A673 (cell line): ENCODE data around the gene SH3TC2. TPM values are rescaled to one million over a fixed set of nuclear protein-coding genes. Genes with fewer than 3 reads are reported as not detected.

Experiments used
- BruUV-seq: library from RNA; stranded (reverse); fragments of 400-500 nt; replicated peaks from 2 replicates; lab custom pipeline; 2021; lab: Mats Ljungman, UMichigan
- CTCF ChIA-PET: fragments of 300-600 bp; sonication (Branson Sonifier 250); formaldehyde crosslinking; loops from one replicate; lab custom pipeline; 2022; ENCODE audit warnings: antibody characterized with exemption; lab: Charles Lee
- POLR2A ChIA-PET: fragments of 300-600 bp; sonication (Branson Sonifier 250); formaldehyde crosslinking; loops from one replicate; lab custom pipeline; 2022; ENCODE audit warnings: antibody characterized with exemption; ENCODE audit not compliant: low non-redundant PET; lab: Charles Lee
- DNase-seq: peaks from one replicate; pipeline ENCODE4 v3.0.0-alpha.2; 2015; ENCODE audit warnings: low spot score
- H3K27ac ChIP-seq: fragments of 200-600 bp; sonication (generic); 2 replicates; pipeline ENCODE4 v1.5.1; 2016; ENCODE audit warnings: mixed run types, low read depth, mild to moderate bottlenecking, mixed read lengths, antibody characterized with exemption, low read length; ENCODE audit not compliant: poor library complexity, severe bottlenecking
- H3K27me3 ChIP-seq: fragments of 200-600 bp; sonication (generic); replicated peaks from 2 replicates; pipeline ENCODE4 v1.6.1; 2017; ENCODE audit warnings: mixed run types, low read depth, mild to moderate bottlenecking, mixed read lengths, antibody characterized with exemption, low read length; ENCODE audit not compliant: insufficient read depth, poor library complexity
- H3K36me3 ChIP-seq: fragments of 200-600 bp; sonication (generic); 2 replicates; pipeline ENCODE4 v1.6.1; 2016; ENCODE audit warnings: mixed run types, mild to moderate bottlenecking, mixed read lengths, antibody characterized with exemption, low read length; ENCODE audit not compliant: insufficient read depth, poor library complexity, severe bottlenecking
- H3K4me1 ChIP-seq: fragments of 200-600 bp; sonication (generic); 2 replicates; pipeline ENCODE4 v1.6.1; 2017; ENCODE audit warnings: mixed run types, mild to moderate bottlenecking, mixed read lengths, antibody characterized with exemption, low read length; ENCODE audit not compliant: insufficient read depth, poor library complexity, severe bottlenecking
- H3K4me3 ChIP-seq: fragments of 200-600 bp; sonication (generic); 2 replicates; pipeline ENCODE4 v1.5.1; 2016; ENCODE audit warnings: low read depth, mixed run types, mild to moderate bottlenecking, mixed read lengths, low read length; ENCODE audit not compliant: poor library complexity, severe bottlenecking
- H3K9me3 ChIP-seq: fragments of 200-600 bp; sonication (generic); 2 replicates; pipeline ENCODE4 v1.6.1; 2016; ENCODE audit warnings: mixed run types, low read depth, mild to moderate bottlenecking, mixed read lengths, antibody characterized with exemption, low read length; ENCODE audit not compliant: poor library complexity, severe bottlenecking
- EZH2 ChIP-seq: fragments of 200-600 bp; sonication (generic); IDR thresholded peaks from 2 replicates; pipeline ENCODE4 v1.6.1; 2017; ENCODE audit warnings: borderline replicate concordance, low read depth, mild to moderate bottlenecking, mixed read lengths, antibody characterized with exemption, low read length; ENCODE audit not compliant: poor library complexity, severe bottlenecking
- intact Hi-C: fragments of 100-400 bp; cut with micrococcal nuclease; formaldehyde crosslinking; loops from one replicate; pipeline ENCODE4 v1.10.0; 2022; ENCODE audit not compliant: unreplicated experiment
- total RNA-seq: library from RNA; stranded (reverse); gene quantifications from 2 replicates; pipeline ENCODE4 v1.2.3, GENCODE V29; 2021
- TF ChIP-seq, protein P1 (sequence below): fragments of 300-800, 200-600 bp; sonication (generic); conservative IDR thresholded peaks from 2 replicates; pipeline ENCODE4 v1.5.1; 2017; ENCODE audit warnings: low read depth, mild to moderate bottlenecking, antibody characterized with exemption, low read length, moderate library complexity, mixed read lengths

SH3TC2 gene
- total RNA-seq, 1 experiment from 2014 or later: 2.5 TPM

DNA sequence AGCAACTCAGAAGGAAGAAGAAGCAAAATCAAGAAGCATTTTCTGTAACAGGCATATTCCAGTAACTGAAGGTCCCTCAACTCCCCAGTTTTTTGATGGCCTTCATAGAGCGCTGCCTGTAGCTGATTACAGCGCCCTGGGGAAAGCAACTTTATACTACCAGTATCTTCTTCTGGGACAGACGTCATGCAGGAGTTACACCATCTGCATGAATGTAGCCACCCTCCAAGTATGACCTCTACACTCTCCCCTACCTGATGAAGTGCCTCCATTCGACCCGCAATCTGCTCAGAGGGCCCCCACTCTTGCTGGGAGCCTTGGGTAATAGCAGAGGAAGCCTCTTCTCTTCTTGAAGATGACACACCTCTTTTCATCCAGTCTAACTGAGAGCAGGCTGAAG is 21.0 kb upstream of the SH3TC2 start:
- POLR2A ChIA-PET: no interaction called here
- BruUV-seq: no TSS peak
- CTCF ChIA-PET: no interaction called here
- Histone ChIP-seq H3K27me3 (peaks cover 9% of the 10 kb centered on the region), H3K27ac (no peak overlapping the region), H3K4me3 (no peak overlapping the region), H3K9me3 (no peaks in the 10 kb centered on the region), H3K4me1 (no peaks in the 10 kb centered on the region), H3K36me3 (no peaks in the 10 kb centered on the region)
- no peak for DNase-seq
- no peak for TF ChIP-seq EZH2
- TF ChIP-seq, protein P1, sequence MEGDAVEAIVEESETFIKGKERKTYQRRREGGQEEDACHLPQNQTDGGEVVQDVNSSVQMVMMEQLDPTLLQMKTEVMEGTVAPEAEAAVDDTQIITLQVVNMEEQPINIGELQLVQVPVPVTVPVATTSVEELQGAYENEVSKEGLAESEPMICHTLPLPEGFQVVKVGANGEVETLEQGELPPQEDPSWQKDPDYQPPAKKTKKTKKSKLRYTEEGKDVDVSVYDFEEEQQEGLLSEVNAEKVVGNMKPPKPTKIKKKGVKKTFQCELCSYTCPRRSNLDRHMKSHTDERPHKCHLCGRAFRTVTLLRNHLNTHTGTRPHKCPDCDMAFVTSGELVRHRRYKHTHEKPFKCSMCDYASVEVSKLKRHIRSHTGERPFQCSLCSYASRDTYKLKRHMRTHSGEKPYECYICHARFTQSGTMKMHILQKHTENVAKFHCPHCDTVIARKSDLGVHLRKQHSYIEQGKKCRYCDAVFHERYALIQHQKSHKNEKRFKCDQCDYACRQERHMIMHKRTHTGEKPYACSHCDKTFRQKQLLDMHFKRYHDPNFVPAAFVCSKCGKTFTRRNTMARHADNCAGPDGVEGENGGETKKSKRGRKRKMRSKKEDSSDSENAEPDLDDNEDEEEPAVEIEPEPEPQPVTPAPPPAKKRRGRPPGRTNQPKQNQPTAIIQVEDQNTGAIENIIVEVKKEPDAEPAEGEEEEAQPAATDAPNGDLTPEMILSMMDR: no peak
- intact Hi-C loops: no loop called here

DNA sequence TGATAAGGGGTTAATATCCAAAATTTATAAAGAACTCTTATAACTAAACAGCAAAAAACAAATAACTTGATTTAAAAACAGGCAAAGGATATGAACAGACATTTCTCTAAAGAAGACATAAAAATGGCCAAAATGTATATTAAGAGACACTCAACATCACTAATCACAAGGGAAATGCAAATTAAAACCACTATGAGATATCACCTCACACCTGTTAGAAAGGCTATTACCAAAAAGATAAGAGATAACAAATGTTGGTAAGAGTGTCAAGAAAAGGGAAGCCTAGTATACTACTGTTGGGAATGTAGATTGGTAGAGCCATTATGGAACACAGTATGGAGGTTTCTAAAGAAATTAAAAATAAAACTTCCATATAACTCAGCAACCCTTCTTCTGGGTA is 19.4 kb upstream of the SH3TC2 start:
- intact Hi-C loops: no loop called here
- peaks cover 9% of the 10 kb centered on the region for H3K27me3 ChIP-seq
- POLR2A ChIA-PET: no interaction called here
- no peak for TF ChIP-seq EZH2
- TF ChIP-seq, protein P1: no peak
- H3K4me1 ChIP-seq: no peaks in the 10 kb centered on the region
- H3K36me3 ChIP-seq: no peaks in the 10 kb centered on the region
- CTCF ChIA-PET: no interaction called here
- no TSS peak for BruUV-seq
- no peak for DNase-seq
- no peak overlapping the region for H3K27ac ChIP-seq
- H3K4me3 ChIP-seq: no peak overlapping the region
- H3K9me3 ChIP-seq: no peaks in the 10 kb centered on the region

DNA sequence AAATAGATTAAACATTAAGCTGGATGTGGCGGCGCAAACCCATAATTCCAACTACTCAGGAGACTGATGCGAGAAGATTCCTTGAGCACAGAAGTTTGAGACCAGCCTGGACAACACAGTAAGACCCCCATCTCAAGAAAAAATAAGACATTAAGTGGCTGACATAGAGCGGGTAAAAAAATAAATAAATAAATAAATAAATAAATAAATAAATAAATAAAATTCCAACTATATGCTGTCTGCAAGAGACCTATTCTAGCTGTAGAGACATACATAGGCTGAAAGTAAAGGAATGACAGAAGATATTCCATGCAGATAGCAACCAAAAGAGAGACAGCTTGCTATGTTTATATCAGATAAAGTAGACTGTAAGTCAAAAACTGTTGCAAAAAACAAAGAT is 17.4 kb upstream of the SH3TC2 start:
- ChIA-PET POLR2A (no interaction called here), CTCF (no interaction called here)
- intact Hi-C loops: no loop called here
- TF ChIP-seq, protein P1: no peak
- TF ChIP-seq EZH2: no peak
- Histone ChIP-seq H3K27me3 (peaks cover 9% of the 10 kb centered on the region), H3K9me3 (no peaks in the 10 kb centered on the region), H3K36me3 (no peaks in the 10 kb centered on the region), H3K27ac (no peak overlapping the region), H3K4me1 (no peaks in the 10 kb centered on the region), H3K4me3 (no peak overlapping the region)
- DNase-seq: no peak
- BruUV-seq: no TSS peak
